Measurements from ENCODE around the gene MDC1. TPM values are rescaled to one million over a fixed set of nuclear protein-coding genes. Genes with fewer than 3 reads are reported as not detected.
"Not testable (repeated sequence)": the region's sequence is repeated elsewhere in the genome, so short reads cannot be mapped to it uniquely, and the experiment has no call there.

The MDC1 gene
- total RNA-seq, 2 experiments from 2014 or later = 66.4 to 70.2 TPM

DNA sequence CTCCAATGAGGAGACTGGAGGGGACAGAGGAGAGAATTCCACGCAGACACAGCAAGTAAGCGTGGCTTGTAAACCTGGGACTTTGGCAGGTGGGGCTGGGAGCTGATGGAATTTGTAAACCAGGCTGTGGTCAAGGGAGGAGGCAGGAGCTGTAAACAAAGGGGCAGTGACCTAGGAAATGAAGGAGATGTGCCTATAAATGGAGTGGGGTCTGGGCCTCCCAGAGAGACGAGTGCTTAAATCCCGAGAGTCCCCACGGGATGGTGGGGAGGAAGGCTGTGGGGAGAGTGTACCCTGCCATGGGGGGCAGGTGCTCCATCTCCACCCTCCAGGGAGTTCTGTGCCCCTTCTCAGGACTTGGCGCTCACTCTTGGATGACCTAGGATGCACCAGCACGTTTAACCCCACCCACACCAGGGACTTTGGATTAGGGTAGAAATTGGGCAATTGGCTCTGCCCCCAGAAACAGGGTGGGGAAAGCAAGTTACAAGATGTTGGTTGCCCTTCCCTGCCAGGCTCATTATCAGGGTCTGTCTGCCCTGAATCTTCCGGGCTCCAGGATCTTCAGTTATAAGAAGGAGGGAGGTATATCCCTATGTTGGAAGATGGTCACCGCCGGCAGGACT, 40.3 kb downstream of the MDC1 start:
- ChIA-PET POLR2A (no interaction called here), CTCF (interaction anchor here (1.0 to 1.2 kb wide), 2 partner anchors 45 to 54 kb away, joined by 3 to 4 read pairs; no protein-coding TSS in a partner anchor)

DNA sequence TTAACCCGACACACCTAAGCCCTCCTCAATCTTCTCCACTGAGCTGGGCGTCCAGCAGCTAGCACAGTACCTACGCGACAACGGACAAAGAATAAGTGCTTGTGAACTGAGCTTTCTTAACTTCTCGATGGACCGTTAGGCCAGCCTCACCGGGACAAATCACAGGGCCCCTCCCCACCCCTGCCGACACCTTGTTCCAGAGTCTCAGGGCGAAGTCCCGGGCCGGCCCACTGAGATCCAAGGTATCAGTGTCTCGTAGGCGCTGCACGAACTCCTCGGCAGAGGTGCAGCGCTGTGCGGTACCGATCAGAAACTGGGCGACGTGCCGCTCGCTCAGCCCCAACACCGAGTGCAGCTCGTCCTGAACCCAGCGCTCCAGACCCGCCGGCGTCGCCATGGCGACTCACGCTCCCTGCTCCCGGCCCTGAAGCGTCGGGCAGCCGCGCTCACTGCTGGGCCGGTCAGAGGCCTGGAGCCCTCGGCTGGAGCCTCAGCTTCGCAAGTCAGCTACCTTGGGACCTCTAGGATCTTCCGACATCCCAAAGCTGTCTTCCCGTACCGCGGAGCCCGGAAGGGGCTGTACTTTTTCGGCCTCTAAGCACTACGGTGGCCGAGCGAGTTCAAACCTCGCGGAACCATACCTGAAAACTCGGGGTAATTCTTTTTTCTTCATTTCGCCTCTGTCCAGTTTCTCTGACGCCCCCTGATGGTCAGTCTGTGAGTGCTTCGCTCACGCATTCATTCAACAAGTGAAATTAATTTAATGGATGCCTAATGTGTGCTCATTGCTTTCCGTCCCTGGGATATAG, 44.4 kb downstream of the MDC1 start, which contains the start of gene DHX16:
Gene DHX16, minus strand, starts transcription at position 562 of the 809 bp plus-strand sequence. Its CDS starts 165 bp downstream, at position 397.
- POLR2A ChIA-PET = interaction anchor here (0.5 to 1.3 kb wide), 4 partner anchors 15 to 58 kb away, joined by 3 to 6 read pairs (median 4); no protein-coding TSS in a partner anchor
- CTCF ChIA-PET = interaction anchor here (0.6 to 2.5 kb wide), 13 partner anchors 10 to 212 kb away, joined by 3 to 7 read pairs (median 4); partner anchors contain the start of genes ATAT1 and DDR1

DNA sequence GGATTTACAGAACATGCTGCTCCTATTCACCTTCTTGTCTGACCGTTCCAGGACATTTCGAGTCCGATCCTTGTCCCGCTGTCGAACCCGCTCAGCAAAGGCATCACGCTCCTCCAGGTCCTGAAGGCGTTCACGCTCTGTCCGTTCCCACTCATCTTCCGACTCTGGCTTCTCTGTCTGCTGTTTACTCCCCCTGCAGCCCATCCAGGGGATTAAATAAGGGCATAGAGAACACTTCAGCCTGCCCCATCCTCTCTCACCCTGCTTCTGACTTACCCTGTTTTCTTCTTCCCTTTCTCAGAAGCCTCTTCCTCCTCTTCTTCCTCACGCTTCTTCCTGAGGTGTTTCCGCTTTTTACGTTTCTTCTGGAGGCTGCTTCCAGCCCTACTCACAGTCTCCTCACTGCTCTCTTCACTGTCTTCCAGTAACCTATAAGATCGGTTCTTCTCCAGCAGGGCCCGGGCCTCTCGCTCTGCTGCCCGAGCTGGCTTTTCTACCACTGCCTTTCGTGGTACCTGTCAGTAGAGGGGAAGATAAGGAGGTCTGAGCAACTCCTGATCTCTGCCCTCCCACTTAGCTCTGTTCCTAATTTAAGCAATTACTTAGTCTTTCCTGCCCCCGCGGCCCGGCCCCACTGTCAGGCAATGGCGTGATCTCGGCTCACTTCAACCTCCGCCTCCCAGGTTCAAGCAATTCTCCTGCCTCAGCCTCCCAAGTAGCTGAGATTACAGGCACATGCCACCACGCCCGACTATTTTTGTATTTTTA, 46.1 kb downstream of the MDC1 start:
- POLR2A ChIA-PET = interaction anchor here (0.5 kb wide), 1 partner anchor 143 kb away, joined by 14 read pairs; no protein-coding TSS in a partner anchor
- CTCF ChIA-PET = interaction anchor here (1.3 to 2.5 kb wide), 2 partner anchors 18 to 63 kb away, joined by 3 to 7 read pairs; no protein-coding TSS in a partner anchor

DNA sequence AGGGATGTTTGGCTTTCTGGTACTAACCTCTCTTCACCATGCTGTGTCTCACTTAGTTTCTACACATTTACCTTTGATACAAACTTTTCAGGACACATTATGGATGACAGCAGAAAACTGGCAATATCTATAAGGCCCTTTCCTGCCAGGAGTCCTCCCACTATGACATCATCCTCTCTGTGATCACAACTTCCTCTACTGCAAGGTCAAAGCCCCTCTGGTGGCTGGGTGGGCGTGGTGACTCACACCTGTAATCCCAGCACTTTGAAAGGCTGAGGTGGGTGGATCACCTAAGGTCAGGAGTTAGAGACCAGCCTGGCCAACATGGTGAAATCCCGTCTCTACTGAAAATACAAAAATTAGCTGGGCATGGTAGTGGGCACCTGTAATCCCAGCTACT, 50.8 kb downstream of the MDC1 start:
- POLR2A ChIA-PET = not testable (repeated sequence)
- CTCF ChIA-PET = interaction anchor here (0.9 kb wide), 1 partner anchor 56 kb away, joined by 3 read pairs; no protein-coding TSS in a partner anchor

DNA sequence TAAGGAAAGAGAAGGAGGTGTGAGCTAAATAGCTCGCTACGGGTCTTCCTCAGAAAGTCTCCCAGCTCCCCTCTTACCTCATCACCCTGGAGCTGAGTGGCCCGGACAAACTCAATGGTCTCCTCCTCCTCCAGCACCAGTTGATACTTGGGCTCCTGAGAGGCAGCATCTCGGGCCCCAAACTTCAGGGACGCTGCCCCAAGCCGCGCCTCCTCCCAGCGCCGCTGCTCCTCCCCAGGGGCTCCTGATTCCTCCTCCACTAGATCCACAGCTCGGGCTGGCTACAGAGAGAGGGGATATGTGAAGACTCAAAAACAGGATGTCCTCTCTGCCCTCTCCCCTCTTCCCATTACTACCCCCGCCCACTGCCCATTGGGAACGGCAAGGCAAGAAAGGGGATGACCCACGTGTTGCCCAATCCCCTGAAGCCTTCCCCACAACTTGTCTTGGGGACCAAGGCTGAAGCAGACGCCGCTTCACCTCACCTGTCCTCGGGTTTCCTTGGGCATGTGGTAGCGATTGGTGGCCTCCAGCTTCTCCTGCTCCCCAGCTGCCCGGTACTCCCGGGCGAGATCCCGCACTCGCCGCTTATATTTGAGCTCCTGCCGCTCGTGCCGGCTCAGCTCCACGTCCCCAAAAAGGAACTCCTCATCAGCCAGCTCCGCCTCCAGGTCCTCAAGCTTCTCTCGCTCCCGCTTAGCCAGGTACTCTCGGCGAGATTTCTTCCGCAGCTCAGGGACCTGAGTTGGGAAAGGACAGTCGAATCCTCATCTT, 51.9 kb downstream of the MDC1 start:
- POLR2A ChIA-PET = no interaction called here
- CTCF ChIA-PET = interaction anchor here (0.9 to 1.4 kb wide), 4 partner anchors 10 to 66 kb away, joined by 3 to 4 read pairs (median 3); no protein-coding TSS in a partner anchor

DNA sequence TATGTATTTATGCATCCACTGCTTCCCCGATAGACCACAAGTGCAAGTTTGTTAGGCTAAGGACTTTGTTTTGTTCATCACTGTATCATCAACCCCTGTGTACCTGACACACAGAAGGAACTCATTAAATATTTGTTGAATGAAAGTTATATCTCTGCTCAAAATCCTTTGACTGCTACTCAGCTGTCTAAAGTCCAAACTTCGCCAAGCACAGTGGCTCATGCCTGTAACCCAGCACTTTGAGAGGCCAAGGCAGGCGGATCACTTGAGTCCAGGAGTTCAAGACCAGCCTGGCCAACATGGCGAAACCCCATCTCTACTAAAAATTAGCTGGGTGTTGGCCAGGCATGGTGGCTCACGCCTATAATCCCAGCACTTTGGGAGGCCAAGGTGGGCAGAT, 59.2 kb downstream of the MDC1 start:
- POLR2A ChIA-PET = not testable (repeated sequence)
- CTCF ChIA-PET = interaction anchor here (0.5 kb wide), 1 partner anchor 14 kb away, joined by 3 read pairs; no protein-coding TSS in a partner anchor

DNA sequence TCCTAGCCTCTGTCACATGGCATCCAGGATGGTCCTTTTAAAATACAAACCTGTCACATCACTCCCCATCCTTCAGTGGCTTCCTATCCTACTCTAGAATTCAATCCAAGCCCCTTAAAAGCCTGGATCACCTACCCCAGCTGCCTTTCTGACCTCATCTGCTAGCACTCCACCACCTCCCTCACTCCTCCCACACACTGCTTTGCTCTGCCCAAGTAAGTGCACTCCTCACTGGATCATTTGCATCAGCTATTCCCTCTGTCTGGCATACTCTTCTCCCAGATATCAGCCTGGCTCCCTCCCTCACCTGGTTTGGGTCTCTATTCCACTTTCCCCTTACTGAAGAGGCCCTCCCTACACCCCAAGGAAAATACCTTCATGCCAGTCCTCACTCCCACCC, 59.6 kb downstream of the MDC1 start:
- CTCF ChIA-PET = interaction anchor here (0.5 kb wide), 1 partner anchor 14 kb away, joined by 3 read pairs; no protein-coding TSS in a partner anchor
- POLR2A ChIA-PET = no interaction called here

DNA sequence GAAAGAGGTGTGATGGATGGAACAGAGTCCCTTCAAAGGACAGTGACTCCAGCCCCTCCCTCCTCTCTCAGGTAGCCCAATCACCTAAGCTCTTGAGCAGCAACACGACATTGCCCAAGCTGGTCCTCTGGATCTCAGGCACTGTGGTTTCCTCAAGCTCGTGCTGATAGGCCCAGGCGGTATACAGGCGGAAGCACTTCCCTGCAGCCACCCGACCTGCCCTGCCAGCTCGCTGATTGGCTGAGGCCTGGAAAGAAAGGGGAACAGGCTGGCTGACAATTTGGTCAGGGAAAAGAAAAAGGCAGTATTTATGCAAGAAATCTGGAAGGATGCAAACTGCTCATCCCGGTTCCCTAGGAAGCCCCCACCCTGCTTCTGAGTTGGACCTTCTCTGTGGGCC, 60.6 kb downstream of the MDC1 start:
- ChIA-PET POLR2A (no interaction called here), CTCF (interaction anchor here (0.5 to 1.5 kb wide), 2 partner anchors 150 to 424 kb away, joined by 3 to 5 read pairs; no protein-coding TSS in a partner anchor)

DNA sequence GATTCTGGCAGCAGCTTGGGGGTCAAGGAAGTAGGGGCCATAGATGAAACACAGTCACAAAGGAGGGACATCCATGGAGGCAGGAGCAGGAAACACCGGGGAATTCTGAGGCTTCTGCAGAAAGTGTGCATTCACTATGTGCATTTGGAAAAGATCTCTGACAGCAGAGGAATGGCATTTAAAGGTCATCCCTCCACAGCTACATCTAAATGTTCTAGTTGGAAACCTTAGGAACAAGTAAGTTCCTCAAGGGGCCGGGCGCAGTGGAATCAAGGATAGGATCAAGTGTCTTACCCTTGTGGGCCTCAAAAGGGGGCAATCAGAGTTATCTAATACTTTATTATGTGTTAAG, 61.4 kb downstream of the MDC1 start:
- CTCF ChIA-PET = interaction anchor here (1.5 kb wide), 1 partner anchor 425 kb away, joined by 5 read pairs; no protein-coding TSS in a partner anchor

DNA sequence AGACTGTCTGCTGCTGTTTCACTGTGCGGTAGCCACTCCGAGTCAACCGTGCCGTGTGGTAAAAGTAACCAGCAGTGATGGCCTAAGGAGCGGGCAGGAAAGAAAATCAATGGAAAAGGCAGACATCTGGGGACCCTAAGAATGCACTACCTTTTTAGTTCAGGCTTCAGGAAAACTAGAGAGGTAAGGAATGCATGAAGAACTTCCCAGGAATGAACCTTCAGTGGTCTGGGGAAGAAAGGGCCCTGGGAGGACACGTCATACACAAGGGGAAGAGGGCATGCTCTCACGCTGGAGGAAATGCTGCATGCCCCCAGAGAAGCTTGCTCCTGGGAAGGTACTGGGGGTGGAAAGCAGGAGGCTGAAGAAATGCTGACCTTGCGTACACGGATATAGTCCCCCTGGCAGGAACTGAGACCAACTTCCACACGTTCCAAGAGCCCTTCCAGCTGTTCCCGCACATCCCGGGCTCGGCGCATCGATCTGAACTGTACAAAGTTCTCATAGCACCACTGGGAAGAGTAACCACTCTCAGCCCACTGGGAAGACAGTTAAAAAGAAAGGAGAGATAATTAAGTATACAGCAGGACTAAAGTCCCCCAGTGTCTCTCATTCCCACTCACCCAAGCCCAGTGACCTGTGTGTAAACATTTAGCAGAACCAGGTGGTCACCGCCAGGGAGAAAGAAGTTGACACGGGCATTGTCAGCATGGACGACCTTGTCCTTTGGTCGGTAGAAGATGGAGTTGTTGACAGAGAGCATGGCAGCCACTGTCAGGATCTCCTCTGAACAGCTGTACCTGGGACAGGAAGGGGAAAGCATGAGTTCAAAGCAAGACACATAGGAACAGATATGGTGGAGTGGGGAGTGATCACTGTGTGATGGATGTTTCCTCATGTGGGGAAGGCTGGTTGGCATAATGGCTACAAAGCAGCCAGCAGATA, 62.0 kb downstream of the MDC1 start:
- ChIA-PET POLR2A (no interaction called here), CTCF (interaction anchor here (1.5 kb wide), 1 partner anchor 425 kb away, joined by 5 read pairs; no protein-coding TSS in a partner anchor)

More for the DNA sequence above, 61.4 kb downstream of the MDC1 start:
- POLR2A ChIA-PET = interaction anchor here (0.5 kb wide), 1 partner anchor 14 kb away, joined by 4 read pairs; no protein-coding TSS in a partner anchor

DNA sequence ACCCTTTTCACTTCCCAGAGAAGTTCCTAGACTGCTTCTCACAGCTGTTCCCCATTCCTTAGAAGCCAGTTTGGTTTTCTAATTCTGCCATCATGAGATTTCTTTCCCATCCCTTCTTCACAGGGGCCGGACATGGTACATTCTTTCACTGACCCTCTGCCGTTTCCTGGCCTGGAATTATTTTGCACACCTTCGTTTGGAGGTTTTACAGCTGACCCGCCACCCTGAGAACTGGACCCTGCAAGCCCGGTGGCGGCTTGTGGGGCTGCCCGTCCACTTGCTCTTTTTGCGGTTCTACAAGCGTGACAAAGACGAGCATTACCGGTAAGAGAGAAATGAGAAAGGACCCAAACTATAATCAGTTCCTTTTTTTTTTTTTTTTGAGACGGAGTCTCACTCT, 65.9 kb downstream of the MDC1 start:
- CTCF ChIA-PET = interaction anchor here (0.9 to 1.3 kb wide), 4 partner anchors 21 to 33 kb away, joined by 3 read pairs; partner anchors contain the start of genes DHX16 and MRPS18B
- POLR2A ChIA-PET = interaction anchor here (0.7 kb wide), 1 partner anchor 74 kb away, joined by 4 read pairs; no protein-coding TSS in a partner anchor

Other genes starting within 250 kb of the MDC1 start
- gene HLA-E, start 227.8 kb downstream of the MDC1 start, total RNA-seq = 100 to 1,000 TPM; 349 to 357 TPM
- 100 to 1,000 TPM; 112 to 119 TPM for gene GNL1, start 160.8 kb downstream of the MDC1 start, total RNA-seq
- gene PRR3, start 160.0 kb downstream of the MDC1 start, total RNA-seq = 10 to 100 TPM; 28.5 to 30.5 TPM
- gene ABCF1, start 145.8 kb downstream of the MDC1 start, total RNA-seq = 100 to 1,000 TPM; 128 to 132 TPM
- gene PPP1R10, start 100.0 kb downstream of the MDC1 start, total RNA-seq = 10 to 100 TPM; 92.9 to 98.7 TPM
- 100 to 1,000 TPM; 105 to 106 TPM for gene MRPS18B, start 99.4 kb downstream of the MDC1 start, total RNA-seq
- gene ATAT1, start 90.4 kb downstream of the MDC1 start, total RNA-seq = 1 to 10 TPM; 9.7 to 9.8 TPM
- gene C6orf136, start 70.1 kb downstream of the MDC1 start, total RNA-seq = 10 to 100 TPM; 28.1 to 32.4 TPM
- 10 to 100 TPM; 44.0 to 46.8 TPM for gene DHX16, start 44.3 kb downstream of the MDC1 start, total RNA-seq
- gene PPP1R18, start 30.6 kb downstream of the MDC1 start, total RNA-seq = 100 to 1,000 TPM; 146 to 149 TPM
- gene NRM, start 26.3 kb downstream of the MDC1 start, total RNA-seq = 10 to 100 TPM; 26.9 to 27.1 TPM
- gene TUBB, start 3.1 kb upstream of the MDC1 start, total RNA-seq = 1,000 to 10,000 TPM; 1,549 to 1,571 TPM
- gene FLOT1, start 25.4 kb upstream of the MDC1 start, total RNA-seq = 100 to 1,000 TPM; 178 to 186 TPM
- 100 to 1,000 TPM; 312 to 322 TPM for gene IER3, start 27.3 kb upstream of the MDC1 start, total RNA-seq
- gene DDR1, start 167.2 kb upstream of the MDC1 start, total RNA-seq = 1 to 10 TPM; 8.6 to 8.7 TPM
- 10 to 100 TPM; 47.0 to 51.3 TPM for gene GTF2H4, start 190.9 kb upstream of the MDC1 start, total RNA-seq
- gene VARS2, start 197.0 kb upstream of the MDC1 start, total RNA-seq = 10 to 100 TPM; 80.1 to 88.6 TPM
- gene SFTA2, start 214.9 kb upstream of the MDC1 start, total RNA-seq = not detected
- not detected for gene MUCL3, start 223.7 kb upstream of the MDC1 start, total RNA-seq

All from activated CD8-positive, alpha-beta memory T cell treated with anti-CD3 and anti-CD28 coated beads for 36 hours (primary cell).